COLO668 (cell line): Measurements from ENCODE around the gene MAP3K20.
"Not testable (repeated sequence)": the region's sequence is repeated elsewhere in the genome, so short reads cannot be mapped to it uniquely, and the experiment has no call there.

ENCODE experiments used
- DNase-seq: peaks from one replicate; lab custom pipeline; 2025; ENCODE audit not compliant: unreplicated experiment; lab: John Stamatoyannopoulos, UW

MAP3K20 gene

DNA sequence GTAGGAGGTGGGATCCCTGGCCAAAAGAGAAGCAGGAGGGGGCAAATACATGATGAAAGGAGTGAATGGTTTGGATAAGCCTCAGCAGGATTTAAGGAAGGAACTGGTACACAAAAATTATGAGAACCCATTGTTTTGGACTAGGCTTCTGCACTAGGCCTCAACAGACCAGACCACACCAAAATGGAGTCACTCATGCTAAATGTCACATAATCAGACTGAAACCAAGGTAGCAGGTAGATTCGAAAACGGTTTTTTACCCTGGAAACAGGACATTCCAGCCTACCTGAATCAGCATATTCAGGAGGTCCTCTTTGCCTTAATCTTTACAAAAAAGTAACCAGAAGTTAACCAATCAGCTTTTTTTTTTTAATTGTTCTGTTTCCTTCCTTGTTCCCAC is 229.7 kb downstream of the MAP3K20 start:
- no peak for DNase-seq

DNA sequence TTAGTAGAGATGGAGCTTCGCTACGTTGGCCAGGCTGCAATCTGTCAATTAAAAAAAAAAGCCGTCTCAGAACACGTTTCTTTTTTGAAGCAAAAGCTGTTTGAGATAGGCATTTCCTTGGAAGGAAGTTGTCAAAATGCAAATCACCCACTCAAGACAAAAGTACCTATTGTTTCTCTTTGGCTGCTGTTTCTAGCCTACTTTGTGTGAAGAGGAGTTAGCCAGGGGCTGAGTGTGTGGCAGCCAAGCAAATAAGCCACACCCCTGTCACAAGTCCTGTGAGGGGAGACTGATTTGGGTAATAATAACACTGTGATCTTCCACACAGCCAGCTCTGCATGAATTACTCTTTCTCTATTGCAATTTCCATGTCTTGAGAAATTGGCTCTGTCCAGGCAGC is 231.6 kb downstream of the MAP3K20 start:
- DNase-seq: no peak

DNA sequence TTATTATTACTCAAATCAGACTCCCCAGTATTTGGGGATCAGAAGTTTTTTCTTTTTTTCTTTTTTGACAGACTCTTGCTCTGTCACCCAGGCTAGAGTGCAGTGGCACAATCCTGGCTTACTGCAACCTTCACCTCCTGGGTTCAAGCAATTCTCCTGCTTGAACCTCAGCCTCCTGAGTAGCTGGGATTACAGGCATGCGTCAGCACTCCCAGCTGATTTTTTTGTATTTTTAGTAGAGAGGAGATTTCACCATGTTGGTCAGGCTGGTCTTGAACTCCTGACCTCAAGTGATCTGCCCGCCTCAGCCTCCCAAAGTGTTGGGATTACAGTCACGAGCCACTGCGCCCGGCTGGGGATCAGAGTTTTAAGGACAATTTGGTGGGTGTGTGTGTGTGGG is 233.7 kb downstream of the MAP3K20 start:
- not testable (repeated sequence) for DNase-seq

DNA sequence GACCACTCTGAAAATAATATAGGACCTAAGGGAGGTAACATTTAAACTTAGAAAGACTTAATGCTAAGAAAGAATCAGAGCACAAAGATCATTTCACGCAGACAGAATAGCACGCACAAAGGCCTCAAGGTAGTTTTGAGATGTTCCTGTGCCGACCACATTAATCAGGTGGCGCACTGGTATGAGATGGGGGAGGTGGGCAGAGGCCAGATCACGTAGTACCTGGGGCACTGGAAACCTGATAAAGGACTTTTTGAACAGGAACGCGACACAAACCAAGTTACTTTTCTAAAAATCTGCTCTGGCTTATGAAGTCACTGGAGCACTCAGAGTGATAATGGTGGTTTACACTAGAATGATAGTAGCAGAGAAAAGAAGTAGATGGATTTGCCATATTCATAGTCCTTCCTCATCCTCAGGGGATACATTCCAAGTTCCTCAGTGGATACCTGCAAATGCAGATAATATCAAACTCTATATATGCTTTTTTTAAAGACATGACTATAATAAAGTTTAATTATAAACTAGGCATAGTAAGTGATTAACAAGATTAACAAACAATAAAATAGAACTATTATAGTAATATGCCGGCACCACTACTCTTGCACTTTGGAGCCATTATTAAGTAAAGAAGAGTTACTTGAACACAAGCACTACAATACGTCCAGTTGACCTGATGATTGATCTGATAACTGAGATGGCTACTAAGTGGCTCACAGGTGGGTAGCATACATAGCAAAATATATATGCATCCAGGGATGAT is 236.4 kb downstream of the MAP3K20 start:
- no peak for DNase-seq
